Peyer's patch (tissue), 4 donors: Measurements from ENCODE around the gene CORO6. TPM values are rescaled to one million over a fixed set of nuclear protein-coding genes. Genes with fewer than 3 reads are reported as not detected.

Source experiments
- DNase-seq, 3 donors: peaks; one replicate each; pipeline ENCODE4 v3.0.0-alpha.2; 2017 to 2019
- H3K27ac ChIP-seq, 4 donors: fragments of 200-600 bp; sonication (generic); one replicate each; pipeline ENCODE4 v1.5.1; 2016 to 2019
- H3K27me3 ChIP-seq, 2 donors: fragments of 200-600 bp; sonication (generic); one replicate each; pipeline ENCODE4 v1.5.1; 2019
- H3K36me3 ChIP-seq, 3 donors: fragments of 200-600 bp; sonication (generic); one replicate each; pipeline ENCODE4 v1.5.1; 2016 to 2019
- H3K4me1 ChIP-seq, 4 donors: fragments of 200-600 bp; sonication (generic); one replicate each; pipeline ENCODE4 v1.5.1; 2016 to 2019
- H3K4me3 ChIP-seq, 4 donors: fragments of 200-600 bp; sonication (generic); 1 replicate in 3 of 4; 2 replicates in 1 of 4; pipeline ENCODE4 v1.5.1; 2016 to 2019; ENCODE audit warnings: mild to moderate bottlenecking in 1 of 4
- H3K9me3 ChIP-seq, 4 donors: fragments of 200-600 bp; sonication (generic); one replicate each; pipeline ENCODE4 v1.5.1; 2016 to 2019; ENCODE audit warnings: mild to moderate bottlenecking in 1 of 4
- POLR2A ChIP-seq, 2 donors: fragments of 450-650 bp; IDR thresholded peaks; one replicate each; pipeline ENCODE4 v1.5.1; 2017; ENCODE audit warnings: antibody characterized with exemption in 2 of 2, mild to moderate bottlenecking in 2 of 2, moderate library complexity in 2 of 2
- total RNA-seq, 4 donors: library from RNA; depleted of rRNA; stranded (reverse); fragments of >200 nt; gene quantifications; one replicate each; pipeline ENCODE4 v1.1.0, GENCODE V29; 2016
- TF ChIP-seq, protein P1 (sequence below), 6 experiments: fragments of 450-650 bp in 4 of 6; fragments of 200-600 bp in 2 of 6; sonication (generic) in 1 of 6; IDR thresholded peaks; one replicate each; pipeline ENCODE4 v1.5.1; 2017 to 2019; ENCODE audit warnings: antibody characterized with exemption in 6 of 6, mild to moderate bottlenecking in 3 of 6, moderate library complexity in 1 of 6

CORO6 gene
- total RNA-seq, 4 donors from 2014 or later, result 4.0 to 28.9 (median 19.9) TPM

DNA sequence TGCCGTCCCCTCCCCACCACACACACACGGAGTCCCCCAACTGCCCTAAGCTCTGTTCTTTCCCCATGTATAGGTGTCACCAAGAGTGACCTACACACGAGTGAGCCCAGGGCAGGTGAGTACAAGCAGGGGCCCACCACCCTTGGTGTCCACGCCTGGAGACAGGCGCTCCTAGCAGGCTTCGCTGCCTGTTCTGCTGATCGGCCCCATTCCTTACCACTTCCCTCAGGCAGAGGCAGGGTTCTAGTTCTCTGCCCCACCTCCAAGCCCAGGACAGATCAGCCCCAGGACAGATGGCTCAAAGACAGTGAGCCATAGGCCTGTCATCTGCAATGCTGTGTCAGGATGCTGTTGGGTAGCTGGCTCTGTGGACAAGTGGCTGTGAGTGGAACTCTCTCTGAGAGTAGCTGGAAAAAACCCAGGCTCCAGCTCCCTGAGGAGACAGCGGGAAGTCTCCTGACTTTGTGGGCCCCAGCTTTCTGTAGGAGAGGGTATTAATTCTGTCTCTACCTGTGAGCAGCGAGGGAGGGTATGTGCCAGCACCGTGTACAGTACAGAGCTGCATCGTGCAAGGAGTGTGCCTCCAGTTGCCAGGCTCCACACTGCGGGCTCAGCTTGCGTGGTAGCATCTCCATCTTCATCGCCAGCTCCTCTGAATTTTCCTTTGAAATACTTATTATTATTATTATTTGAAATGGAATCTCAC is 53.3 kb downstream of the CORO6 start:
- peak in 2 of 3 donors; percentile 13 to 43 for DNase-seq
- peaks cover 1 to 47% (median 16%) of the 10 kb centered on the region in 4 donors for H3K4me1 ChIP-seq

GRCh38 chr17:29568331-29569244 is 54.1 kb downstream of the CORO6 start, which contains the start of gene TP53I13:
Gene TP53I13 (plus strand): TSS chr17:29568701. CDS start chr17:29568759, 58 bp downstream.
- no peaks in the 10 kb centered on the region for H3K9me3 ChIP-seq
- peaks cover 0 to 1% (median 0%) of the 10 kb centered on the region in 3 donors for H3K36me3 ChIP-seq
- H3K4me3 ChIP-seq, result peak within 1 kb of the TSS; percentile 66 to 74 (median 69)
- no peaks in the 10 kb centered on the region for H3K27me3 ChIP-seq
- peak; percentile 94 to 98 (median 97) for DNase-seq
- H3K4me1 ChIP-seq, result peaks cover 0 to 43% (median 20%) of the 10 kb centered on the region in 4 donors
- H3K27ac ChIP-seq, result peak within 1 kb of the TSS; percentile 90 to 94 (median 94)
- TF ChIP-seq POLR2A (IDR thresholded peaks at IDR 0.05), result peak; percentile 65 to 88
- TF ChIP-seq, protein P1, sequence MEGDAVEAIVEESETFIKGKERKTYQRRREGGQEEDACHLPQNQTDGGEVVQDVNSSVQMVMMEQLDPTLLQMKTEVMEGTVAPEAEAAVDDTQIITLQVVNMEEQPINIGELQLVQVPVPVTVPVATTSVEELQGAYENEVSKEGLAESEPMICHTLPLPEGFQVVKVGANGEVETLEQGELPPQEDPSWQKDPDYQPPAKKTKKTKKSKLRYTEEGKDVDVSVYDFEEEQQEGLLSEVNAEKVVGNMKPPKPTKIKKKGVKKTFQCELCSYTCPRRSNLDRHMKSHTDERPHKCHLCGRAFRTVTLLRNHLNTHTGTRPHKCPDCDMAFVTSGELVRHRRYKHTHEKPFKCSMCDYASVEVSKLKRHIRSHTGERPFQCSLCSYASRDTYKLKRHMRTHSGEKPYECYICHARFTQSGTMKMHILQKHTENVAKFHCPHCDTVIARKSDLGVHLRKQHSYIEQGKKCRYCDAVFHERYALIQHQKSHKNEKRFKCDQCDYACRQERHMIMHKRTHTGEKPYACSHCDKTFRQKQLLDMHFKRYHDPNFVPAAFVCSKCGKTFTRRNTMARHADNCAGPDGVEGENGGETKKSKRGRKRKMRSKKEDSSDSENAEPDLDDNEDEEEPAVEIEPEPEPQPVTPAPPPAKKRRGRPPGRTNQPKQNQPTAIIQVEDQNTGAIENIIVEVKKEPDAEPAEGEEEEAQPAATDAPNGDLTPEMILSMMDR (IDR thresholded peaks at IDR 0.05), result no peak

More for the DNA sequence above, 53.3 kb downstream of the CORO6 start:
- Histone ChIP-seq H3K27ac (peak overlapping the region; percentile 90 to 94 (median 94)), H3K27me3 (no peaks in the 10 kb centered on the region), H3K4me3 (peak overlapping the region; percentile 66 to 74 (median 69)), H3K9me3 (no peaks in the 10 kb centered on the region), H3K36me3 (peaks cover 0 to 9% (median 0%) of the 10 kb centered on the region in 3 donors)
- no peak for TF ChIP-seq POLR2A (IDR thresholded peaks at IDR 0.05)
- TF ChIP-seq, protein P1 (IDR thresholded peaks at IDR 0.05), result no peak

GRCh38 chr17:29567554-29568330 is 55.0 kb downstream of the CORO6 start:
- TF ChIP-seq, protein P1 (IDR thresholded peaks at IDR 0.05), result peak in 5 of 6 experiments; percentile 28 to 56 (median 52)
- no peak for TF ChIP-seq POLR2A (IDR thresholded peaks at IDR 0.05)

DNA sequence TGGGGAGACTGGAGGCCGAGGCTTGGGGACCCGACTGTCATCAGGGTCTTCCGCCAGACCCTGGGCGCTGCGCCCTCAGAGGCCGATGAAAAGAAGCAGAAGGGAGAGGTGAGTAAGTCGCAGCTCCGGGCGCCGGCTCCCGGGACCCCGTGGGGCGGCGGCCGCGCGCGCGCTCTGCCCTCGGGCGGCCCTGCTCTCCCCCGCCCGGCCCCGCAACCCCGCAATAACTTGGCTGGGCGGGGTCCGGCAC is 55.5 kb downstream of the CORO6 start:
- Histone ChIP-seq H3K36me3 (peaks cover 0 to 5% (median 0%) of the 10 kb centered on the region in 3 donors), H3K27me3 (no peaks in the 10 kb centered on the region), H3K27ac (peak overlapping the region; percentile 90 to 94 (median 94)), H3K9me3 (no peaks in the 10 kb centered on the region), H3K4me1 (peaks cover 0 to 38% (median 22%) of the 10 kb centered on the region in 4 donors), H3K4me3 (peak overlapping the region; percentile 66 to 74 (median 69))
- DNase-seq, result no peak
- TF ChIP-seq, protein P1 (IDR thresholded peaks at IDR 0.05), result no peak
- no peak for TF ChIP-seq POLR2A (IDR thresholded peaks at IDR 0.05)

More at GRCh38 chr17:29567554-29568330, 55.0 kb downstream of the CORO6 start:
- no peaks in the 10 kb centered on the region for H3K36me3 ChIP-seq
- peak overlapping the region; percentile 90 to 94 (median 94) for H3K27ac ChIP-seq
- peak overlapping the region; percentile 66 to 74 (median 69) for H3K4me3 ChIP-seq
- peaks cover 0 to 38% (median 18%) of the 10 kb centered on the region in 4 donors for H3K4me1 ChIP-seq
- DNase-seq, result peak; percentile 81 to 93 (median 84)
- no peaks in the 10 kb centered on the region for H3K9me3 ChIP-seq
- H3K27me3 ChIP-seq, result no peaks in the 10 kb centered on the region
